Ectodermal cell (in vitro differentiated cells): ENCODE data around the gene MSH5.

Source experiments
- H3K27ac ChIP-seq: 2 replicates; pipeline ENCODE4 v1.7.0; 2013; ENCODE audit warnings: mild to moderate bottlenecking, low read depth, low read length; ENCODE audit not compliant: insufficient read depth, poor library complexity, severe bottlenecking
- H3K27me3 ChIP-seq: 2 replicates; pipeline ENCODE4 v1.7.0; 2013; ENCODE audit warnings: mild to moderate bottlenecking, low read length; ENCODE audit not compliant: insufficient read depth, control insufficient read depth, poor library complexity, severe bottlenecking
- H3K36me3 ChIP-seq: one replicate; pipeline ENCODE4 v1.7.0; 2013; ENCODE audit warnings: low read length; ENCODE audit not compliant: control insufficient read depth, insufficient read depth
- H3K4me1 ChIP-seq: one replicate; pipeline ENCODE4 v1.7.0; 2013; ENCODE audit warnings: low read length; ENCODE audit not compliant: control insufficient read depth, insufficient read depth
- H3K4me3 ChIP-seq: 2 replicates; pipeline ENCODE4 v1.7.0; 2013; ENCODE audit warnings: low read depth, low read length, control low read depth; ENCODE audit not compliant: insufficient read depth
- H3K9me3 ChIP-seq: 2 replicates; pipeline ENCODE4 v1.7.0; 2013; ENCODE audit warnings: mild to moderate bottlenecking, low read length, moderate library complexity; ENCODE audit not compliant: control insufficient read depth
- WGBS, 2 experiments: methylation state at CpG; one replicate each; pipeline ENCODE4 v1.1.7; 2013; ENCODE audit warnings: missing lambda C conversion rate in 2 of 2; 5-methylcytosine and 5-hydroxymethylcytosine counted together

MSH5 gene

DNA sequence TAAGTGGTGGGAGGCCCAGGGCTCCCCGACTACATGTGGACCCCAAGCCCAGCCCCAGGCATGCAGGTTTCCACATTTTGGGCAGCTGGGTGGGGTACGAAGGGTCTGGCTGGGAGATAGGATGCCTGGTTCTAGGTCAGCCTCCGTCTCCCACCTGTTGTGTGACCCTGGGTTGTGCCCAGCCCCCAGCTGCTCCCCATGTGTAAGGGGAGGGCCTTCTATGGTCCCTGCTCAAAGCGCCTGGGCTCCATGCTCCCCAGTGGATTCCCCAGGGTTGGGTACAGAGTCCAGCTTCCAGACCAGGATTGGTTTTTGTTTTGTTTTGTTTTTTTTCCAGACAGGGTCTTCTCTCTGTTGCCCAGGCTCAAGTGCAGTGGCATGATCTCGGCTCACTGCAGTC, 38.4 kb downstream of the MSH5 start:
- peaks cover 28% of the 10 kb centered on the region for H3K36me3 ChIP-seq
- no peak overlapping the region for H3K27ac ChIP-seq
- no peaks in the 10 kb centered on the region for H3K9me3 ChIP-seq
- H3K4me3 ChIP-seq: no peak overlapping the region
- no peaks in the 10 kb centered on the region for H3K27me3 ChIP-seq
- peaks cover 6% of the 10 kb centered on the region for H3K4me1 ChIP-seq
- WGBS, 2 experiments: 93 to 97% methylated on average over 5 of the region's 5 CpGs

DNA sequence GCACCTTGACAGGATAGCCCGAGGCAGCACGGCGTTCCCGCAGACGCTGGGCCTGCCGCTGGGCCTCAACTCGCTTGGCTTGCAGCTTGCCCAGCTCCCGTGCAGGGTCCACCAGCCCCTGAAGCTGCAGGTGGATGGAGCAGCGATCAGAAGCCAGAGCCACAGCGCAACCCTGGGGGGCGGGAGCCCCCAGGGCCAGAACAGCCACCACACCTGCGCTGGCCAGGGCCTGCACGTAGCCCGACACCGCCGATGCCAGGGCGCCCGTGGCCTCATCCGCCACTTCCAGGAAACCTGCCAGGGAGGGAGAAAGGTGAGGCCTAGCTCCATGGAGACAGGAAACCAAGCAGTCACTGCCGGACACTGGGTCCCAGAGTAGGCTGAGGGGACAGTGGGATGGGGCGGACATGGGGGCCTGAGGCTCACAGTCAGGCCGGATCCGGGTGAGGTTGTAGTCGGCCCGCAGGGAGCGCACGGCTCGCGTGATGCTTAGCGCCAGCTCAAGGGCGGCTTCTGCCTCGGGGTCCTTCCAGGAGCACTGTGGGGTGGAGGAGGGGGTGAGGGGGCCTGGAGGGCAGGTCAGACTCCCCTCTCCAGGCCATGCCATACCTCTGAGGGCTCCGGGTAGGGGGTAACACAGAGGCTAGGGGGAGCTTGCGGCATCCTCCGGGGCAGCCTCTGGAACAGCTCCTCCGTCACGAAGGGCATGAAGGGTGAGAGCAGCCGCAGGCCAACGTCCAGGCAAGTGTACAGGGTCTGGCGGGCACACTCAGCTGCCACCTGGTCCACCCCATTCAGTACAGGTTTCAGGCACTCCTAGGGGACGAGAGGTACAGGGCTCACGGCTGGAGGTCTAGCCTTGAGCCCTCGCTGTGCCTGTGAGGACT, 39.4 kb downstream of the MSH5 start:
- no peaks in the 10 kb centered on the region for H3K27me3 ChIP-seq
- H3K4me1 ChIP-seq: peaks cover 6% of the 10 kb centered on the region
- H3K9me3 ChIP-seq: no peaks in the 10 kb centered on the region
- H3K27ac ChIP-seq: no peak overlapping the region
- peaks cover 28% of the 10 kb centered on the region for H3K36me3 ChIP-seq
- WGBS, 2 experiments: 96% methylated on average over 43 of the region's 43 CpGs
- no peak overlapping the region for H3K4me3 ChIP-seq

DNA sequence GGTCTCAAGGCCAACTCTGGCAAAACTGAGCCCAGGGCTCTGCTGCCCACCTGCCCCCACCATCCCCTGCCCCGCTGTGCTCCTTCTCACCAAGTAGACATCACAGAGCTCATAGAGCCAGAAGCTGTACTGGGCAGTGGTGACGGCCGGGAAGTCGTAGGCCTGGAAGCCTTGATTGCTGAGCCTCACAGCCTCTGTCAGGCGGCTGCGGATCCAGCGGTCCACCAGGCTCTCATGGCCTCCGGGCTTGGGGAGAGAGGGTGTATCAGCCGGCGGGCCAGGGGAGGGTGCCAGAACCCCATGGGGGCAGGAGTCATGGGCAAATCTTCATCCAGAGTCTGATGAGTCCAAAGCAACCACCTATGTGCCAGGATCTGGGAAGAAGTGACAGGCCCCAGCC, 40.1 kb downstream of the MSH5 start:
- no peak overlapping the region for H3K27ac ChIP-seq
- no peaks in the 10 kb centered on the region for H3K27me3 ChIP-seq
- no peaks in the 10 kb centered on the region for H3K9me3 ChIP-seq
- H3K36me3 ChIP-seq: peaks cover 28% of the 10 kb centered on the region
- peaks cover 6% of the 10 kb centered on the region for H3K4me1 ChIP-seq
- 96 to 97% methylated on average over 10 of the region's 10 CpGs for WGBS, 2 experiments
- no peak overlapping the region for H3K4me3 ChIP-seq

DNA sequence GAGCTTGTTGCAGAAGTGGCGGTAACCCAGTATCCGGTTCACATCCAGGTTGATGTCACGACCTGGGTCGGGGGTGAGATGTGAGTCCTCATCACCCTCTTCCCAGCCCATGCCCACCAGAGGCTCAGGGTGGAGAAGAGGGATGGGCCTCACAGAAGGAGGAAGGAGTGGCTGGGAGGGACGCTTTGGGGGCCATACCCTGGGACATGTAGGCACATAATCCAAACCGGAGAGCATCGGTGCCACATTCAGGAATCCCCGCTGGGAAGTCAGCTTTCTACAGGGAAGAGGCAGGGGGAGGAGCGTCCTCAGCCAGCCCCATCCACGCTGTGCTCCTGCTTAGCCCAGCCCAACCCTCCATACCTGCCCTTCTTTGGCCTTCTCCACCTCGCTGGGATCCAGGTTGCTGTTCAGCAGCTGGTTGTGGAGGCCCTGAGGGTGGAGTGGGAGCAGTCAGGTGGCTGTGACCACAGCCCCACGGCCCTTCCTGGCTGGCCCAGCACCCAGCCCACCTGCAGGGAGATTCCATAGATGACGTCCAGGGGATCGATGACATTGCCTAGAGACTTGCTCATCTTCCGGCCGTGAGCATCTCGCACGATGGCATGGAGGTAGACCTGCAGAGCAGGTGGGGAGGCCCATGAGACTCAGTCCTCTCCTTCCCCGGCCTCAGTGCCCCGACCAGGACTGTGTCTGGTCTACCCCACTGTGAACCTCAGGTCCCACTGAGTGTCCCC, 40.9 kb downstream of the MSH5 start:
- 95 to 96% methylated on average over 20 of the region's 20 CpGs for WGBS, 2 experiments
- H3K9me3 ChIP-seq: no peaks in the 10 kb centered on the region
- no peaks in the 10 kb centered on the region for H3K27me3 ChIP-seq
- no peak overlapping the region for H3K4me3 ChIP-seq
- H3K27ac ChIP-seq: no peak overlapping the region
- peaks cover 6% of the 10 kb centered on the region for H3K4me1 ChIP-seq
- H3K36me3 ChIP-seq: peaks cover 28% of the 10 kb centered on the region

DNA sequence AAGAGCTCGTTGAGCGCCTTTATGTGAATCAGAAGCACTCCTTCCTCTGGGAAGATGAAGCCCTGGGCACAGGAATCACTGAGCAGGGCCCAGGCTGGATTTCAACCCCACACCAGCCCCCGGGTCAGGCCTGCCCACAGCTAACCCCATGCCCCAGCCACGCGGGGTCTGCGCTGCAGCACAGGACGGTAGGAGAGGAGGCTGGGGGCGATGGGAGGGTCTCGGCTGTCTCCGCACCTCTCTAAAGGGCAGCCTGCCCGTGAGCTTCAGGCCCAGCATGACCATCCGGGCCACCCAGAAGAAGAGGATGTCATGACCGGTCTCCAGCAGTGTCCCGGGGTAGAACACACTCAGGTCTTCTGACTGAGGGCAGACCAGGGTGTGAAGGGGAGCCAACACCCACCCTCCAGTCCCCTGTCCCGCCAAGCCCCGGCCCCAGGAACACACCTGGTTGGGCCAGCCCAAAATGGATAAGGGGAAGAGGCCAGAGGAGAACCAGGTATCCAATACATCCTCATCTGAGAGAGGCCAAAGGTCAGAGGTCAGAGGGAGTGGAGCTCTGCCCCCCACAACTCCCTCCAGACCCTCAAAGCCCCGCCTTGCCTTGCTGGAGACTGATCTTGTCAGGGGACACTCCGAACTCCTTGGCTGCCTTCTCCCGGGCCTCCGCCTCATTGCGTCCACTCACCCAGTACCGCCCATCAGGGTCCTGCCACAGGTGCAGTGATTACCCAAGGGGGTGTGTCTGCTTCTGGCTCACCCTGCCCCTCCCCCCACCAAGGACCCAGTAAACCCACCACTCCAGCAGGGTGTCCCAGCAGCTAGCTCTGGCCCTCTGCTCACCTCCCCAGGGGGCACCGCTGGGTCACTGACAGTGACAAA, 41.7 kb downstream of the MSH5 start:
- Histone ChIP-seq H3K27me3 (no peaks in the 10 kb centered on the region), H3K4me3 (no peak overlapping the region), H3K36me3 (peaks cover 28% of the 10 kb centered on the region), H3K27ac (no peak overlapping the region), H3K4me1 (peaks cover 6% of the 10 kb centered on the region), H3K9me3 (no peaks in the 10 kb centered on the region)
- WGBS, 2 experiments: 95% methylated on average over 23 of the region's 23 CpGs

DNA sequence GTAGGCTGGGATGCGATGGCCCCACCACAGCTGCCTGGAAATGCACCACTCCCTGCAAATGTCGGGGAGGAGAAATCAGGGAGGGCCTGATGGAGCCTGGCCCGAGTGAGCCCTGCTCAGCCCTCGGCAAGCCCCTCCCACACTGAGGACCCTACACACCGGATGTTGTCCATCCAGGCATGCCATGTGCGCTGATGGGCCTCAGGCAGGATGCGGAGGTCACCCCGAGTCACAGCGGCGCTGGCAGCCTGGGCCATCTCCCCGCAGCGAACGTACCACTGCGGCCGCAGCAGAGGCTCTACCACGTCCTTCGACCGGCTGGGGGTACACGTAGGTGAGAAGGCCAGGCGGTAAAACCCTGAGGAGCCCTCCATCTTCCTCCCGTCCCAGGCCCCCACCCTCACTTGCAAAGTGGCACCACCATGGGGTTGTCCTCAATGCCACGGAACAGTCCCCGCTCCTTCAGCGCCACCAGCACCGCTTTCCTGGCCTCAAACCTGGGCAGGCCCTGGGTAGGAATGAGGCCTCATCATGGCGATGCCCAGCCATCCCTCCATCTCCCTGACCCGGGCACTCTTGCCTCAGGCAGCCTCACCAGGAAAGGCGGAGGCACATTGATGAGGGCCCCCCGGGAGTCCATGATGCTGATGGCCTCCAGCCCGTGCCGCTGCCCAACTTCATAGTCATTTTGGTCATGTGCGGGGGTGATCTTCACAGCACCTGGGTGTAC, 42.5 kb downstream of the MSH5 start:
- Histone ChIP-seq H3K9me3 (no peaks in the 10 kb centered on the region), H3K4me1 (no peaks in the 10 kb centered on the region), H3K36me3 (peaks cover 28% of the 10 kb centered on the region), H3K27ac (no peak overlapping the region), H3K4me3 (no peak overlapping the region), H3K27me3 (no peaks in the 10 kb centered on the region)
- WGBS, 2 experiments: 96% methylated on average over 32 of the region's 32 CpGs

DNA sequence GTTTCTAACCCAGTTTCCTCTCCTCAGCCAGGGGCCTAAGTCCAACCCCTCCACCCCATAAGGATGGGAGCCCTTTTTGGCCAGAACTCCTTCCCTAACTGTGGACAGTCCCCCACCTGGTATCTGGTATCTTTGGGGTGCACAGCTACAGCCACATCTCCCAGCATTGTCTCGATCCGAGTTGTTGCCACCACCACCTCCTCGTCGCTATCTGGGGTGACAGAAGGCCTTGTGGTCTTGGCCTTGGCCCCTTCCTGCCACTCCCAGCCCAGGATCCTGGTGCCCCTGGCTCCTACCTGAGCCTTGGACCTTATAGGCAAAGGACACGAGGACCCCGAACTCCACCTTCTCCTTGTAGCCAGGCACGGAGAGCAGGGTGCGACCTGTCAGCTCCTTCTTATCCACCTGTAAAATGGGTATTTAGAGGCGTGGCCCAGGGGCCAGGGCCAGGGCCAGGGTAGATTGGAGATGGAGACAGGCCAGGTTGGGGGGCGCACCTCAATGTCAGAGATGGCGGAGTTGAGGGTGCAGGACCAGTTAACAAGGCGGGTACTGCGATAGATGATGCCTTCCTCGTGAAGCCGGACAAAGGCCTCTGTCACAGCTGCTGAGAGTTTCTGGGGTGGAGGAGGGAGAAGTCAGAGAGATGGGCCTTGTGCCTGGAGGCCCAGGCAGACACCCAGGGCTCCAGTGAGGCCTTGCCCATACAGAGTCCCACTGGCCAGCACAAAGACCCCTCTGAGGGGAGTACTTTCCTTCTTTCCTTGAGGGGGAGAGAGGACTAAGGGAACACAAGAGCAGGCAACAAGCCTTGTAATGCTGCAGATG, 44.5 kb downstream of the MSH5 start:
- Histone ChIP-seq H3K27ac (no peak overlapping the region), H3K4me1 (no peaks in the 10 kb centered on the region), H3K27me3 (no peaks in the 10 kb centered on the region), H3K36me3 (peaks cover 20% of the 10 kb centered on the region), H3K4me3 (no peak overlapping the region), H3K9me3 (no peaks in the 10 kb centered on the region)
- 95 to 97% methylated on average over 15 of the region's 15 CpGs for WGBS, 2 experiments

DNA sequence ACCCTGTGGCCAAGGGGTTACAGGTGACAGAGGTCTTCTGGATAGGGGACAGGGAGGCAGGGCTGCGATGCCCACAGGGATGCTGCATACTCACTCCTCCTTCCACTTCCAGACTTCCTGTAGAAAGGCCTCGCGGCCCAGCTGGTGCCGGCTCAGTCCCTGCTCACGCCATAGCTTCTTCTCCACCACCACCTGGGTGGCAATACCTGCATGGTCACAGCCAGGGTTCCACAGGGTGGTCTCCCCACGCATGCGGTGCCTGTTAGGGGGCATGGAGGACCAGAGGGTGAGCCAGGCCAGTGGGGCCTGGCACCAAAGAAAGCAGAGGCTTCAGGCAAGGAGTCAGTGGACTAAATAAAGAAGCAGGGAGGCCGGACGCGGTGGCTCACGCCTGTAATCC, 45.7 kb downstream of the MSH5 start:
- no peaks in the 10 kb centered on the region for H3K9me3 ChIP-seq
- H3K27me3 ChIP-seq: no peaks in the 10 kb centered on the region
- H3K27ac ChIP-seq: no peak overlapping the region
- peaks cover 13% of the 10 kb centered on the region for H3K36me3 ChIP-seq
- no peak overlapping the region for H3K4me3 ChIP-seq
- no peaks in the 10 kb centered on the region for H3K4me1 ChIP-seq
- WGBS, 2 experiments: 95 to 96% methylated on average over 11 of the region's 11 CpGs
